HT1080 (cell line): Measurements from ENCODE around the gene CD300A. TPM values are rescaled to one million over a fixed set of nuclear protein-coding genes. Genes with fewer than 3 reads are reported as not detected.

Source experiments
- DNase-seq: peaks from one replicate; pipeline ENCODE4 v3.0.0-alpha.2; 2015; ENCODE audit warnings: low read depth
- total RNA-seq: library from RNA; depleted of rRNA; stranded (reverse); fragments of >200 nt; shearing (Covaris generic); gene quantifications from 2 replicates; pipeline ENCODE4 v1.2.3, GENCODE V29; 2014

CD300A gene
- total RNA-seq, 1 experiment from 2014 or later: not detected

GRCh38 chr17:74439691-74440567 lies 26.5 kb upstream of the CD300A start:
- DNase-seq: no peak

GRCh38 chr17:74441537-74441936 lies 24.9 kb upstream of the CD300A start:
- no peak for DNase-seq

- DNase-seq: no peak
Observed at GRCh38 chr17:74442291-74442669, 24.2 kb upstream of the CD300A start.

- DNase-seq: no peak
Observed at GRCh38 chr17:74442670-74443515, 23.5 kb upstream of the CD300A start.

GRCh38 chr17:74443516-74444296 lies 22.7 kb upstream of the CD300A start:
- DNase-seq: no peak

- no peak for DNase-seq
Observed at GRCh38 chr17:74444406-74444805, 22.0 kb upstream of the CD300A start.

GRCh38 chr17:74445158-74445557 lies 21.3 kb upstream of the CD300A start:
- no peak for DNase-seq

GRCh38 chr17:74446551-74447500 lies 19.6 kb upstream of the CD300A start:
- no peak for DNase-seq

GRCh38 chr17:74447628-74448159 lies 18.7 kb upstream of the CD300A start:
- DNase-seq: no peak

- DNase-seq: no peak
Observed at GRCh38 chr17:74448756-74449155, 17.7 kb upstream of the CD300A start.

GRCh38 chr17:74449306-74449705 lies 17.1 kb upstream of the CD300A start:
- DNase-seq: no peak

GRCh38 chr17:74449773-74450172 lies 16.7 kb upstream of the CD300A start:
- DNase-seq: no peak

GRCh38 chr17:74450231-74450630 lies 16.2 kb upstream of the CD300A start:
- DNase-seq: no peak

GRCh38 chr17:74450925-74451403 lies 15.5 kb upstream of the CD300A start:
- no peak for DNase-seq

GRCh38 chr17:74451557-74451956 lies 14.9 kb upstream of the CD300A start:
- DNase-seq: no peak

GRCh38 chr17:74452033-74452840 lies 14.2 kb upstream of the CD300A start:
- no peak for DNase-seq

- DNase-seq: no peak
Observed at GRCh38 chr17:74452841-74453661, 13.4 kb upstream of the CD300A start.

- no peak for DNase-seq
Observed at GRCh38 chr17:74453665-74454196, 12.7 kb upstream of the CD300A start.
